ENCODE data around the gene UGDH.
A peak's percentile ranks its signal among the peaks of the same experiment; 100 is the strongest.
"Not testable (repeated sequence)": the region's sequence is repeated elsewhere in the genome, so short reads cannot be mapped to it uniquely, and the experiment has no call there.

The UGDH gene

GRCh38 chr4:39528061-39528465 lies 824 bp upstream of the UGDH start:
- H3K36me3 ChIP-seq (ENCODE audit: control insufficient read depth, insufficient read depth, low read length, severe bottlenecking): no peaks in the 10 kb centered on the region
- peaks cover 3% of the 10 kb centered on the region for H3K9me3 ChIP-seq (ENCODE audit: control insufficient read depth, low read length)
- peak overlapping the region; percentile 93 for H3K4me3 ChIP-seq (ENCODE audit: low read length)
- peak; percentile 90 for DNase-seq (ENCODE audit: low read depth)
- H3K4me1 ChIP-seq (ENCODE audit: control insufficient read depth, insufficient read depth, low read length): peaks cover 22% of the 10 kb centered on the region
- peak overlapping the region; percentile 95 for H3K9ac ChIP-seq (ENCODE audit: low read length)
- H3K27me3 ChIP-seq (replicated peaks; ENCODE audit: control insufficient read depth, insufficient read depth, low read length): no peaks in the 10 kb centered on the region

DNA sequence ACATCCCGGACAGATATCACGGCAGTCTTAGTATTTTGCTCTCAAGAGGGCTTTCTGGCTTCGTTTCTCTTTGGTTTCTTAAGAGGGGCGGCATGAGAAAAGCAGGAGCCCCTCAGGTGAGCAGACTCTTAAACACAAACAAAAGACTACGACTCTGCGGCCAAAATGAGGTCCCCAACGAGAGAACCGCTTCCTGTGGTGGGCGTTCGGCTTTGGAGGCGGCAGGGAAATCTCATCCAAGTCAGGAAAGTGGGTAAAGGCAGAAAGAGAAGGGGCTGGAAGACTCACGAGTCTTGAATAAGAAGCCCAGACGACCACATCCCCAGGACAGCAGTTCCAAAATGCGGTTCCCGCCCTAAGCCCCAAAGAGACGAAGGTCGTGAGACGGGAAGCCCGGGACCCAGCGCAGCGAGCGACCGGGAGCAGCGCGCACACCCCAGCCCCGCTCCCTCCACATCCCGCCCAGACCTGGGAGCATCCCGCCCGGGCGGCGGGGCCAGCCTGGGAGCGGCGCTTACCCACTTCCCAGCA lies 409 bp downstream of the UGDH start:
- H3K27me3 ChIP-seq (replicated peaks; ENCODE audit: control insufficient read depth, insufficient read depth, low read length): no peaks in the 10 kb centered on the region
- DNase-seq (ENCODE audit: low read depth): no peak
- H3K9me3 ChIP-seq (ENCODE audit: control insufficient read depth, low read length): peaks cover 3% of the 10 kb centered on the region
- H3K9ac ChIP-seq (ENCODE audit: low read length): peak overlapping the region; percentile 95
- no peaks in the 10 kb centered on the region for H3K36me3 ChIP-seq (ENCODE audit: control insufficient read depth, insufficient read depth, low read length, severe bottlenecking)
- H3K4me3 ChIP-seq (ENCODE audit: low read length): peak overlapping the region; percentile 93
- H3K4me1 ChIP-seq (ENCODE audit: control insufficient read depth, insufficient read depth, low read length): peaks cover 34% of the 10 kb centered on the region

- peaks cover 3% of the 10 kb centered on the region for H3K9me3 ChIP-seq (ENCODE audit: control insufficient read depth, low read length)
- no peaks in the 10 kb centered on the region for H3K27me3 ChIP-seq (replicated peaks; ENCODE audit: control insufficient read depth, insufficient read depth, low read length)
- H3K4me1 ChIP-seq (ENCODE audit: control insufficient read depth, insufficient read depth, low read length): peaks cover 42% of the 10 kb centered on the region
- DNase-seq (ENCODE audit: low read depth): peak; percentile 45
- peak overlapping the region; percentile 93 for H3K4me3 ChIP-seq (ENCODE audit: low read length)
- H3K9ac ChIP-seq (ENCODE audit: low read length): peak overlapping the region; percentile 95
- H3K36me3 ChIP-seq (ENCODE audit: control insufficient read depth, insufficient read depth, low read length, severe bottlenecking): no peaks in the 10 kb centered on the region
These were observed 1.2 kb downstream of the UGDH start for GRCh38 chr4:39525822-39526690.

- no peaks in the 10 kb centered on the region for H3K9me3 ChIP-seq (ENCODE audit: control insufficient read depth, low read length)
- peak overlapping the region; percentile 76 for H3K9ac ChIP-seq (ENCODE audit: low read length)
- peak overlapping the region; percentile 93 for H3K4me3 ChIP-seq (ENCODE audit: low read length)
- no peaks in the 10 kb centered on the region for H3K27me3 ChIP-seq (replicated peaks; ENCODE audit: control insufficient read depth, insufficient read depth, low read length)
- no peak for DNase-seq (ENCODE audit: low read depth)
- H3K4me1 ChIP-seq (ENCODE audit: control insufficient read depth, insufficient read depth, low read length): peaks cover 46% of the 10 kb centered on the region
- H3K36me3 ChIP-seq (ENCODE audit: control insufficient read depth, insufficient read depth, low read length, severe bottlenecking): peaks cover 10% of the 10 kb centered on the region
These were observed 2.9 kb downstream of the UGDH start for GRCh38 chr4:39524161-39524957.

GRCh38 chr4:39522068-39522467 lies 5.2 kb downstream of the UGDH start:
- peak overlapping the region; percentile 78 for H3K9ac ChIP-seq (ENCODE audit: low read length)
- no peaks in the 10 kb centered on the region for H3K27me3 ChIP-seq (replicated peaks; ENCODE audit: control insufficient read depth, insufficient read depth, low read length)
- DNase-seq (ENCODE audit: low read depth): no peak
- H3K4me1 ChIP-seq (ENCODE audit: control insufficient read depth, insufficient read depth, low read length): peaks cover 41% of the 10 kb centered on the region
- H3K4me3 ChIP-seq (ENCODE audit: low read length): peak overlapping the region; percentile 93
- H3K36me3 ChIP-seq (ENCODE audit: control insufficient read depth, insufficient read depth, low read length, severe bottlenecking): peaks cover 30% of the 10 kb centered on the region
- no peaks in the 10 kb centered on the region for H3K9me3 ChIP-seq (ENCODE audit: control insufficient read depth, low read length)

GRCh38 chr4:39521253-39521919 lies 5.9 kb downstream of the UGDH start:
- Histone ChIP-seq H3K4me3 (ENCODE audit: low read length) (peak overlapping the region; percentile 93), H3K9ac (ENCODE audit: low read length) (peak overlapping the region; percentile 78)

DNA sequence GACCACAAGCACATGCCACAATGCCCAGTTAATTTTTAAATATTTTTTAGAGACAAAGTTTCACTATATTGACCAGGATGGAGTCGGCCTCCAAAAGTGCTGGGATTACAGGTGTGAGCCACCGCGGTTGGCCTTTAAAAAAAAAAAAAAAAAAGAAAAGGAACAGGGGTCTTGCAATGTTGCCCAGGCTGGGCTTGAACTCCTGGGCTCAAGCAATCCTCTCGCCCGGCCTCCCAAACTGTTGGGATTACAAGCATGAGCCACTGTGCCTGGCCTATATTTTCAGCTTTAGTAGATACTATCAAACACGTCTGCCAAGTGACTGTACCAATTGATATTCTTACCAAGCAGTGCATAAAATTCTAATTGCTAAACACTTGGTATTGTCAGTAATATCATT lies 8.8 kb downstream of the UGDH start:
- Histone ChIP-seq H3K4me3 (ENCODE audit: low read length) (no peak overlapping the region), H3K9me3 (ENCODE audit: control insufficient read depth, low read length) (no peaks in the 10 kb centered on the region), H3K27me3 (replicated peaks; ENCODE audit: control insufficient read depth, insufficient read depth, low read length) (no peaks in the 10 kb centered on the region), H3K36me3 (ENCODE audit: control insufficient read depth, insufficient read depth, low read length, severe bottlenecking) (peaks cover 54% of the 10 kb centered on the region), H3K9ac (ENCODE audit: low read length) (no peak overlapping the region), H3K4me1 (ENCODE audit: control insufficient read depth, insufficient read depth, low read length) (peaks cover 27% of the 10 kb centered on the region)
- no peak for DNase-seq (ENCODE audit: low read depth)

More at GRCh38 chr4:39521253-39521919, 5.9 kb downstream of the UGDH start:
- Histone ChIP-seq H3K4me1 (ENCODE audit: control insufficient read depth, insufficient read depth, low read length) (peaks cover 41% of the 10 kb centered on the region), H3K36me3 (ENCODE audit: control insufficient read depth, insufficient read depth, low read length, severe bottlenecking) (peaks cover 36% of the 10 kb centered on the region), H3K27me3 (replicated peaks; ENCODE audit: control insufficient read depth, insufficient read depth, low read length) (no peaks in the 10 kb centered on the region), H3K9me3 (ENCODE audit: control insufficient read depth, low read length) (no peaks in the 10 kb centered on the region)
- peak; percentile 87 for DNase-seq (ENCODE audit: low read depth)

- DNase-seq (ENCODE audit: low read depth): no peak
- no peaks in the 10 kb centered on the region for H3K27me3 ChIP-seq (replicated peaks; ENCODE audit: control insufficient read depth, insufficient read depth, low read length)
- peaks cover 74% of the 10 kb centered on the region for H3K36me3 ChIP-seq (ENCODE audit: control insufficient read depth, insufficient read depth, low read length, severe bottlenecking)
- H3K9ac ChIP-seq (ENCODE audit: low read length): no peak overlapping the region
- H3K4me3 ChIP-seq (ENCODE audit: low read length): no peak overlapping the region
- H3K4me1 ChIP-seq (ENCODE audit: control insufficient read depth, insufficient read depth, low read length): peaks cover 8% of the 10 kb centered on the region
- H3K9me3 ChIP-seq (ENCODE audit: control insufficient read depth, low read length): no peaks in the 10 kb centered on the region
These were observed 10.8 kb downstream of the UGDH start for GRCh38 chr4:39516407-39516966.

DNA sequence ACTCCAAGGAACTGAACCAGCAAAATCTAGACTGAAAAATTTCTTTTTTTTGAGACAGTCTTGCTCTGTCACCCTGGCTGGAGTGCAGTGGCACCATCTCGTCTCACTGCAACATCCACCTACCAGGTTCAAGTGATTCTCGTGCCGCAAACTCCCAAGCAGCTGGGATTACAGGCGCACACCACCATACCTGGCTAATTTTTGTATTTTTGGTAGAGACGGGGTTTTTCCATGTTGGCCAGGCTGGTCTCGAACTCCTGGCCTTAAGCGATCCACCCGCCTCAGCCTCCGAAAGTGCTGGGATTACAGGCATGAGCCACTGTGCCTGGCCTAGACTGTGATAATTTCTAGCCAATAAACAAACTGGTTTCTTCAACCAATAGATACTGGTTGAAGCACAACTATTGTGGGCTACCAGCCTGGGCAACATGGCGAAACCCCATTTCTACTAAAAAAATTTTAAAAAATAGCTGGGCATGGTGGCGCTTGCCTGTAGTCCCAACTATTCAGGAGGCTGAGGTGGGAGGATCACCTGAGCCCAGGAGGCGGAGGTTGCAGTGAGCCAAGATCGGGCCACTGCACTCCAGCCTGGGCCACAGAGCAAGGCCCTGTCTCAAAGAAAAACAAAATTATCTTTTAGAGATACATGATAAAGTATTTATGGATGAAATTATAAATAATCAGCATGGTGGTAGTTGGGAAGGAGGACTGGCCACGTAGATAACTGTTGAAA lies 11.4 kb downstream of the UGDH start:
- peaks cover 80% of the 10 kb centered on the region for H3K36me3 ChIP-seq (ENCODE audit: control insufficient read depth, insufficient read depth, low read length, severe bottlenecking)
- H3K4me3 ChIP-seq (ENCODE audit: low read length); H3K27me3 ChIP-seq (replicated peaks; ENCODE audit: control insufficient read depth, insufficient read depth, low read length); H3K9me3 ChIP-seq (ENCODE audit: control insufficient read depth, low read length); H3K9ac ChIP-seq (ENCODE audit: low read length); DNase-seq (ENCODE audit: low read depth); H3K4me1 ChIP-seq (ENCODE audit: control insufficient read depth, insufficient read depth, low read length): not testable (repeated sequence)

DNA sequence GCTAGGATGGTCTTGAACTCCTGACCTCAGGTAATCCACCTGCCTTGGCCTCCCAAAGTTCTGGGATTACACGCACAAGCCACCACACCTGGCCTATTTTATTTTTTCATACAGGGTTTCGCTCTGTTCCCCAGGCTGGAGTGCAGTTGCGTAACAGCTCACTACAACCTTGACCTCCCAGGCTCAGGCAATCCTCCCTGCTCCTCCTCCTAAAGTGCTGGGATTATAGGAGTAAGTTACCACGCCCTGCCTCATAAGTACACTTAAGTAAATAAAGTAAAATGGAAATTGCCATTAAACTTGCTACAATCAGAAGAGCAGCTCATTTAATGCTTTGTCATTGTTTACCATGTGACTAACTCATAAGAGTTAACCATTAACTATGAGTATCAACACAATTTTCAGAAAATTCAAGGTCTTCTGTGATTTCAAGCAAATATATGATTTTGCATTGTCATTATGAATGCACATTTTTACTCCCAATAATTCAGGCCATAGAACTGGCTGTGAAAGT lies 12.3 kb downstream of the UGDH start:
- DNase-seq (ENCODE audit: low read depth): peak; percentile 55
- Histone ChIP-seq H3K4me1 (ENCODE audit: control insufficient read depth, insufficient read depth, low read length) (no peaks in the 10 kb centered on the region), H3K4me3 (ENCODE audit: low read length) (no peak overlapping the region), H3K9me3 (ENCODE audit: control insufficient read depth, low read length) (no peaks in the 10 kb centered on the region), H3K27me3 (replicated peaks; ENCODE audit: control insufficient read depth, insufficient read depth, low read length) (no peaks in the 10 kb centered on the region), H3K9ac (ENCODE audit: low read length) (no peak overlapping the region), H3K36me3 (ENCODE audit: control insufficient read depth, insufficient read depth, low read length, severe bottlenecking) (peaks cover 85% of the 10 kb centered on the region)

Measured in adipocyte (in vitro differentiated cells).